Parathyroid adenoma (tissue), 2 donors: Measurements from ENCODE around the gene CAMTA1.

Source experiments
- H2AFZ ChIP-seq: fragments of 300-600 bp; sonication (generic); one replicate; pipeline ENCODE4 v1.7.0; 2017; ENCODE audit warnings: antibody characterized with exemption, mild to moderate bottlenecking
- H3K27ac ChIP-seq: fragments of 300-600 bp; sonication (generic); one replicate; pipeline ENCODE4 v1.7.0; 2017
- H3K27me3 ChIP-seq: fragments of 300-600 bp; sonication (generic); one replicate; pipeline ENCODE4 v1.7.0; 2017; ENCODE audit warnings: low read length; ENCODE audit not compliant: control insufficient read depth, insufficient read depth
- H3K36me3 ChIP-seq: fragments of 300-600 bp; sonication (generic); one replicate; pipeline ENCODE4 v1.7.0; 2017; ENCODE audit warnings: low read length; ENCODE audit not compliant: control insufficient read depth, insufficient read depth
- H3K4me1 ChIP-seq: fragments of 300-600 bp; sonication (generic); one replicate; pipeline ENCODE4 v1.7.0; 2017; ENCODE audit warnings: control low read depth
- H3K4me2 ChIP-seq: fragments of 300-600 bp; sonication (generic); one replicate; pipeline ENCODE4 v1.7.0; 2017; ENCODE audit warnings: low read length
- H3K4me3 ChIP-seq: fragments of 300-600 bp; sonication (generic); one replicate; pipeline ENCODE4 v1.7.0; 2017; ENCODE audit warnings: low read depth, low read length
- H3K79me2 ChIP-seq: fragments of 300-600 bp; sonication (generic); one replicate; pipeline ENCODE4 v1.7.0; 2017; ENCODE audit warnings: control low read depth
- H3K9ac ChIP-seq: fragments of 300-600 bp; sonication (generic); one replicate; pipeline ENCODE4 v1.7.0; 2017; ENCODE audit warnings: mild to moderate bottlenecking
- H3K9me3 ChIP-seq: fragments of 300-600 bp; sonication (generic); one replicate; pipeline ENCODE4 v1.7.0; 2017; ENCODE audit warnings: low read length; ENCODE audit not compliant: control insufficient read depth
- CTCF ChIP-seq: fragments of 300-600 bp; sonication (generic); IDR thresholded peaks from one replicate; pipeline ENCODE4 v1.7.0; 2017; ENCODE audit warnings: antibody characterized with exemption, mild to moderate bottlenecking
- donor health status: primary hyperparathyroidism.

CAMTA1 gene

GRCh38 chr1:7331926-7332535 lies 546.8 kb downstream of the CAMTA1 start:
- Histone ChIP-seq H3K79me2 (no peaks in the 10 kb centered on the region), H2AFZ (no peak overlapping the region), H3K4me2 (no peak overlapping the region), H3K9me3 (peaks cover 4% of the 10 kb centered on the region), H3K4me3 (no peak overlapping the region), H3K27me3 (no peaks in the 10 kb centered on the region), H3K4me1 (peaks cover 8% of the 10 kb centered on the region), H3K9ac (no peak overlapping the region), H3K36me3 (no peaks in the 10 kb centered on the region), H3K27ac (no peak overlapping the region)
- no peak for TF ChIP-seq CTCF

- no peak overlapping the region for H3K4me3 ChIP-seq
- no peaks in the 10 kb centered on the region for H3K79me2 ChIP-seq
- peaks cover 8% of the 10 kb centered on the region for H3K4me1 ChIP-seq
- no peak overlapping the region for H3K27ac ChIP-seq
- H3K4me2 ChIP-seq: no peak overlapping the region
- H3K9ac ChIP-seq: no peak overlapping the region
- no peak overlapping the region for H2AFZ ChIP-seq
- H3K36me3 ChIP-seq: no peaks in the 10 kb centered on the region
- no peak for TF ChIP-seq CTCF
- H3K9me3 ChIP-seq: no peaks in the 10 kb centered on the region
- H3K27me3 ChIP-seq: no peaks in the 10 kb centered on the region
Measured at GRCh38 chr1:7333094-7333493, 547.8 kb downstream of the CAMTA1 start.

GRCh38 chr1:7333620-7334019 lies 548.4 kb downstream of the CAMTA1 start:
- Histone ChIP-seq H3K79me2 (no peaks in the 10 kb centered on the region), H2AFZ (no peak overlapping the region), H3K4me1 (peaks cover 8% of the 10 kb centered on the region), H3K9ac (no peak overlapping the region), H3K27ac (no peak overlapping the region), H3K27me3 (no peaks in the 10 kb centered on the region), H3K4me3 (no peak overlapping the region), H3K36me3 (no peaks in the 10 kb centered on the region), H3K4me2 (no peak overlapping the region), H3K9me3 (no peaks in the 10 kb centered on the region)
- no peak for TF ChIP-seq CTCF

- Histone ChIP-seq H3K4me2 (no peak overlapping the region), H3K9me3 (no peaks in the 10 kb centered on the region), H3K27me3 (no peaks in the 10 kb centered on the region), H3K79me2 (no peaks in the 10 kb centered on the region), H3K4me3 (no peak overlapping the region), H2AFZ (peak overlapping the region; percentile 33), H3K9ac (no peak overlapping the region), H3K36me3 (no peaks in the 10 kb centered on the region), H3K4me1 (peaks cover 8% of the 10 kb centered on the region), H3K27ac (no peak overlapping the region)
- TF ChIP-seq CTCF: no peak
Measured at GRCh38 chr1:7334475-7335035, 549.3 kb downstream of the CAMTA1 start.
